ENCODE measurements around the gene SLC25A5. TPM values are rescaled to one million over a fixed set of nuclear protein-coding genes. Genes with fewer than 3 reads are reported as not detected.
"Not testable (repeated sequence)": the region's sequence is repeated elsewhere in the genome, so short reads cannot be mapped to it uniquely, and the experiment has no call there.

The SLC25A5 gene
- total RNA-seq, 1 donor from 2014 or later = 153 TPM

DNA sequence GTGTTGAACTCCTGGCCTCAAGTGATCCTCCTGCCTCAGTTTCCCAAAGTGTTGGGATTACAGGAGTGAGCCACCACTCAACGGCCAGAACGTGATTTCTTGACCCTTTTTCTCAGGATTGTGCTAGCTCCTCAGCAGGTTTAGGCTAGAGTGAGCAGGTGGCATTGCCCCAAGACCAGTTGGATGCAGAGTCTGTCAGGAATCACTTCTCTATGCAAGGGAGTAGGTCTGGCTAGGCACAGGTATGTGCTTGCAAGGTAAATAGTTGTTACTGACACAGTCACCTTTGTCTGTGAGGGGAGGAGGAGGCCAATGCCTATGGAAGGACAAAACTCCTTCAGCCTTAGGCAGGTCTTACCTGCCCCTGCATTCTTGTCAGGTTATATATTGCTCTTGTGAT, 24.2 kb downstream of the SLC25A5 start:
- DNase-seq (ENCODE audit: low spot score) = no peak
- Mint-ChIP-seq H3K36me3 (ENCODE audit: low read depth) (no peaks in the 10 kb centered on the region), H3K27me3 (ENCODE audit: low read depth) (no peaks in the 10 kb centered on the region), H3K27ac (ENCODE audit: unreplicated experiment) (no peak overlapping the region), H3K9me3 (ENCODE audit: low read depth) (peaks cover 8% of the 10 kb centered on the region), H3K4me3 (ENCODE audit: unreplicated experiment) (no peak overlapping the region), H3K4me1 (ENCODE audit: low read depth) (no peaks in the 10 kb centered on the region)
- TF ChIP-seq, protein P1, sequence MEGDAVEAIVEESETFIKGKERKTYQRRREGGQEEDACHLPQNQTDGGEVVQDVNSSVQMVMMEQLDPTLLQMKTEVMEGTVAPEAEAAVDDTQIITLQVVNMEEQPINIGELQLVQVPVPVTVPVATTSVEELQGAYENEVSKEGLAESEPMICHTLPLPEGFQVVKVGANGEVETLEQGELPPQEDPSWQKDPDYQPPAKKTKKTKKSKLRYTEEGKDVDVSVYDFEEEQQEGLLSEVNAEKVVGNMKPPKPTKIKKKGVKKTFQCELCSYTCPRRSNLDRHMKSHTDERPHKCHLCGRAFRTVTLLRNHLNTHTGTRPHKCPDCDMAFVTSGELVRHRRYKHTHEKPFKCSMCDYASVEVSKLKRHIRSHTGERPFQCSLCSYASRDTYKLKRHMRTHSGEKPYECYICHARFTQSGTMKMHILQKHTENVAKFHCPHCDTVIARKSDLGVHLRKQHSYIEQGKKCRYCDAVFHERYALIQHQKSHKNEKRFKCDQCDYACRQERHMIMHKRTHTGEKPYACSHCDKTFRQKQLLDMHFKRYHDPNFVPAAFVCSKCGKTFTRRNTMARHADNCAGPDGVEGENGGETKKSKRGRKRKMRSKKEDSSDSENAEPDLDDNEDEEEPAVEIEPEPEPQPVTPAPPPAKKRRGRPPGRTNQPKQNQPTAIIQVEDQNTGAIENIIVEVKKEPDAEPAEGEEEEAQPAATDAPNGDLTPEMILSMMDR (IDR thresholded peaks at IDR 0.05) = no peak

GRCh38 chrX:119493851-119494495, 25.7 kb downstream of the SLC25A5 start:
- H3K4me3 Mint-ChIP-seq (ENCODE audit: unreplicated experiment); H3K27ac Mint-ChIP-seq (ENCODE audit: unreplicated experiment): not testable (repeated sequence)

DNA sequence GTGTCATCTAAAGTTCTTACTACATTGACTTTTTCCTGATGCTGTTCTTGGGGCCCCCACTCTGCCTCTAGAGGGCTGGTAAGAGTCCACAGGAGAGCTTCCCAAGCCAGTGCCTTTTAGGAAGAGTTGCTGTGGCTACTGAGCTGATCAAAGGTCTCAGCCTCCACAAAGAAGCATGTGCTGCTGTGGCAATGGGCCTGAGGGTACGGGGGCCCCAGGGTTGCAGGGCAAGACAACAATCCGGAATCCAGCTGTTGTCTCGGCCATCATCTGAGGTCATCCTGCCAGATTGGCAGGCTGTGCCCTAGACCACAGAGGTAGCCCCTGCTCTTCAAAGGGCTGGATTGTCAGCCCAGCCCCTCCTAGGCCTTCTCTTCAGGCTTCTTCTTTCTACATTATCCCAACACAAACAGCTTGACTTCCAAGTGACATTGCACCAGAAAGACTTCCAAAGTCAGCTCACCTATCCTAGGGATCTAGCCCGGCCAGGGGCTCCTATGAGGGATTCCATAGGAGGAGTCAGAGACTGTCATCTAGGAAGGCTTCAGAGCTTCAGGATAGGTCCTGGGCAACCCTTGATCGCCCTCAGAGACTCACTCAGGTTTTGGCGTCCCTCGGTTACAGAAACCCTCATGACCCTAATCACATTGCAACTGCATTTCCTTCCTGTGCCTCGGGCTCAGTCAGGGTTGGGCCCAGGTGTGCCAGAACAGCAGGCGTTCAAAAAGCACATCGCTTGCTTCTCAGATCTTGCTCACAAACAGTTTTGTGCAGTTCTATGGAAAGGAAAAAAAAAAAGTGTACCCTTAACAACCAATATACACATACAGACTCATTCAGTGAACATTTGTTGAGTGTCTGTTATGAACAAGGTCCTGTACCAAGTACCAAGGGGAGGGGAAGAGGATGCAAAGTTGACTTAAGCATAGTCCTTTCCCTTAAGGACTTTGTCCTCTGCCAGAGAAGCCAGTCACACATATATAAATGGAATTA, 27.8 kb downstream of the SLC25A5 start:
- H3K27ac Mint-ChIP-seq (ENCODE audit: unreplicated experiment) = no peak overlapping the region
- H3K4me3 Mint-ChIP-seq (ENCODE audit: unreplicated experiment) = no peak overlapping the region
- DNase-seq (ENCODE audit: low spot score) = no peak
- no peaks in the 10 kb centered on the region for H3K27me3 Mint-ChIP-seq (ENCODE audit: low read depth)
- TF ChIP-seq, protein P1 (IDR thresholded peaks at IDR 0.05) = no peak
- H3K36me3 Mint-ChIP-seq (ENCODE audit: low read depth) = no peaks in the 10 kb centered on the region
- H3K4me1 Mint-ChIP-seq (ENCODE audit: low read depth) = no peaks in the 10 kb centered on the region
- H3K9me3 Mint-ChIP-seq (ENCODE audit: low read depth) = peaks cover 2% of the 10 kb centered on the region

More at GRCh38 chrX:119493851-119494495, 25.7 kb downstream of the SLC25A5 start:
- not testable (repeated sequence) for DNase-seq (ENCODE audit: low spot score); H3K27me3 Mint-ChIP-seq (ENCODE audit: low read depth); H3K4me1 Mint-ChIP-seq (ENCODE audit: low read depth); H3K9me3 Mint-ChIP-seq (ENCODE audit: low read depth); H3K36me3 Mint-ChIP-seq (ENCODE audit: low read depth)

DNA sequence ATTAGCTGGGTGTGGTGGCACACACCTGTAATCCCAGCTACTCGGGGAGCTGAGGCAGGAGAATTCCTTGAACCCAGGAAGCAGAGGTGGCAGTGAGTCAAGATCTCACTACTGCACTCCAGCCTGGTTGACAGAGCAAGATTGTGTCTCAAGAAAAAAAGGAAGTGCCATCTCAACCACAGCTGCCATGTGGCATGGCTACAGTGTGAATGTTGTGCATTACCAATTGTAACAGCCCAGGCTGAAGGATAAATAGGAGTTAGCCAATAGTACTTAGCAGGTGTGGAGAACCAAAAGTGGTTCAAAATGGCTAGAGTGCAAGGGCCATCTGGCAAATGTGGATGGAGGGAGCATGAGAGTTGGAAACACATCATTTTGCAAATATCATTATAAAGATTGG, 28.9 kb downstream of the SLC25A5 start:
- Mint-ChIP-seq H3K4me1 (ENCODE audit: low read depth) (peaks cover 5% of the 10 kb centered on the region), H3K9me3 (ENCODE audit: low read depth) (peaks cover 2% of the 10 kb centered on the region), H3K36me3 (ENCODE audit: low read depth) (no peaks in the 10 kb centered on the region), H3K27me3 (ENCODE audit: low read depth) (no peaks in the 10 kb centered on the region), H3K4me3 (ENCODE audit: unreplicated experiment) (no peak overlapping the region), H3K27ac (ENCODE audit: unreplicated experiment) (no peak overlapping the region)
- TF ChIP-seq, protein P1 (IDR thresholded peaks at IDR 0.05) = no peak
- DNase-seq (ENCODE audit: low spot score) = no peak

GRCh38 chrX:119500061-119500800, 32.0 kb downstream of the SLC25A5 start:
- TF ChIP-seq, protein P1 (IDR thresholded peaks at IDR 0.05) = no peak
- Mint-ChIP-seq H3K9me3 (ENCODE audit: low read depth) (peaks cover 2% of the 10 kb centered on the region), H3K36me3 (ENCODE audit: low read depth) (no peaks in the 10 kb centered on the region)

More at GRCh38 chrX:119500061-119500800, 32.0 kb downstream of the SLC25A5 start:
- no peak overlapping the region for H3K27ac Mint-ChIP-seq (ENCODE audit: unreplicated experiment)
- no peak overlapping the region for H3K4me3 Mint-ChIP-seq (ENCODE audit: unreplicated experiment)
- H3K4me1 Mint-ChIP-seq (ENCODE audit: low read depth) = peaks cover 20% of the 10 kb centered on the region
- DNase-seq (ENCODE audit: low spot score) = peak; percentile 42
- H3K27me3 Mint-ChIP-seq (ENCODE audit: low read depth) = no peaks in the 10 kb centered on the region
